ENCODE data around the gene MYO18B.

GRCh38 chr22:26038365-26038764 is 296.4 kb downstream of the MYO18B start:
- TF ChIP-seq CTCF (optimal IDR thresholded peaks at IDR 0.05 in 1 of 3, IDR thresholded peaks at IDR 0.05 in 1 of 3, conservative IDR thresholded peaks at IDR 0.05 in 1 of 3; ENCODE audit: extremely low read depth in 1 of 3, insufficient read depth in 2 of 3, low read length in 3 of 3) (no peak), EZH2 (IDR thresholded peaks at IDR 0.05; ENCODE audit: low read length) (no peak)

All from keratinocyte (primary cell).